Iris pigment epithelial cell (primary cell): ENCODE results near the gene H6PD.

Experiments
- DNase-seq: peaks from one replicate; pipeline ENCODE4 v3.0.0-alpha.2; 2011; ENCODE audit warnings: low read depth

H6PD gene

DNA sequence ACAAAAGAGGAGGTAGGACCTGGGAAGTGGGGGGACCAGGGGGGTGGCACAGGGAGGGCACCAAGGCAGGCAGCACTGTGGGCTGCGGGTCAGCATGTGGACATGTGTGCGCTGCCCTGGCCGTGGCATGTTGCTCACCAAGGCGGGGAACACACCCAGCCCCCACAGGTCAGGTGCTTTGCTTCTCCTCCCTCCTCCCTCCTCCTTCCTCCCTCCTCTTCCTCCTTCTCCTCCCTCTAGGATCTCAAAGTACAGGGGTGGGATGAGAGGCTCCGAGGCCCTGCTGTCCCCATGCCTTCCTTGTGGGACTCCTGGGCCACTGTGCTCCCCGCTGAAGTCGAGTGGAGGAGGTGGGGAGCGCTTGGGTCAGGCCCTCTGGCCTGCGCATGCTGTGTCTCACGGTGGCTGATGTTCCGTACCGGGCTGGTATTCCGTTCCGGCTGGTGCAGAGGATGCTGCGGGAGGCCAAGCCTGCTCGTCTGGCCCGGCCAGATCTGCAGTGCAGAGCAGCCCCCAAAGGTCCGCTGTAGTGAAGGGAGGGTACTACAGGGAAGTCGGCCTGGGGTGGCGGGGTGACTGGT, 84.7 kb downstream of the H6PD start:
- DNase-seq, result no peak

DNA sequence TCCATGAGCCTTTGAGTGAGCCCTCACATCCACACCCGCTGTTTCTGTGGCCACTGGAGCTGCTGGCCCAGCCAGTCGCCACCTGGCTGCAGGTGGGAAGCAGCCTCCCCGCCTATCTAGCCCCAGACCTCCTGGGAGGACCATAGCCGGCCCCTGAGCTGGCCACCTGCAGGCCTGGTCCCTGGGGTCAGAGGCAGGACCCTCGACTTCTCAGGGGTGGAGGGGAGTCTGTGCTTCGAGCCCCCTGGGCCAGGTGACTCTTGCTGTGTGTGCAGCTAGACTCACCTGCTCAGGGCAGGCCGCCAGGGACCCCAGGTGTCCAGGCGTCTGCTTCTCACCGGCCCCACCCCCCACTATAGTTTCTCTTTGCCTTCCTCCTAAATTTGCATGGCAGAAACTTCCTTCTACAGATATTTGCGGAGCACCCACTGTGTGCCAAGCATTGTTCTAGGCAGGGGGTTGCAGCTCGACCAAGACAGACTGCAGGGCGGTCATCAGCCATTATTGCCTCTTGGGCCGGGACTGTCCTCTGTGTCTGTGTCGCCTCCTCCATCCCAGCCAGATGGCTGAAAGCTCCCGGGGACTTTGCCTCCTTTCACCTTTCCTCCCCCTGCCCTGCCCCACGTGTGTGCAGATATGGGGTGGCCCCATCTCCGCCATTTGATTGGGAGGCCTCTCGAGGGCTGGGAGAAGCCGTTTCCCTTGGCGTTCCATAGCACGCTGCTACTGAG, 85.4 kb downstream of the H6PD start:
- no peak for DNase-seq
